ENCODE results near the gene PLCB1. TPM values are rescaled to one million over a fixed set of nuclear protein-coding genes. Genes with fewer than 3 reads are reported as not detected.

PLCB1 gene
- total RNA-seq, 4 donors from 2014 or later: 13.5 to 110 (median 30.4) TPM

- no peak for TF ChIP-seq POLR2A (IDR thresholded peaks at IDR 0.05)
- no peak for TF ChIP-seq CTCF (IDR thresholded peaks at IDR 0.05)
- H3K4me1 ChIP-seq: no peaks in the 10 kb centered on the region
- DNase-seq: no peak
- H3K27me3 ChIP-seq: no peaks in the 10 kb centered on the region
- no peaks in the 10 kb centered on the region for H3K9me3 ChIP-seq
- no peaks in the 10 kb centered on the region for H3K36me3 ChIP-seq
- intact Hi-C loops (cut with DNase I; ENCODE audit: low total_unique reads): no loop called here
- H3K27ac ChIP-seq: no peak overlapping the region
- H3K4me3 ChIP-seq: no peak overlapping the region
Observed at GRCh38 chr20:8526610-8527009, 394.5 kb downstream of the PLCB1 start.

DNA sequence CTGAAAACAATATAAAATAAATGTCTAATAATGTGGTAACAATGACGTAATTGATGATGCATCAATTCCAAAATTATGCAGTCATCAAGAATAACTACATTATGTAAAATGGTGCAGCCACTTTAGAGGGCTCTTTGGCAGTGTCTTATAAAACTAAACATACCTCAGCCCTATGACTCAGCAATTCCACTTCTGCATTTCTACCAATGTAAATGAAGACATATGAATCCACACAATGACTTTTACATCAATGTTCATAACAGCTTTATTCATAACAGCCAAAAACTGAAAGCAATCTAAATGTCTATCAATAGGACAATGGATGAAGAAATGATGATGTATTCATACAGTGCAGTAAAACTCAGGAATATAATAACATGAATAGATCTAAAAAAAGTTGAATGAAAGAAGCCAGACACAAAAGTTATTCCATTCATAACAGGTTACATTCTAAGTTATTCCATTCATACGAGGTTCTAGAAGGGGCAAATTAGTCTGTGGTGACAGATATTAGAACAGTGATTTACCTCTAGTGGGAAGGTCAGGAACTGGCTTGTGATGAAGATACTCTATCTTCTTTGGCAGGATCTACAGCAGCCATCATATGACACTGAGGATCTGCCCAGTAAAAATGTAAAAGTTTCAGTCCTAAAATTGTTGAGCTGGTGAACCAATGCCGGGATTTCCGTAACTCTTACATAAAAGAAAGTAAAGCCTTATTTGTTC lies 396.1 kb downstream of the PLCB1 start:
- no peak for DNase-seq
- intact Hi-C loops (cut with DNase I; ENCODE audit: low total_unique reads): no loop called here
- no peaks in the 10 kb centered on the region for H3K27me3 ChIP-seq
- TF ChIP-seq POLR2A (IDR thresholded peaks at IDR 0.05) (no peak), CTCF (IDR thresholded peaks at IDR 0.05) (no peak)
- H3K27ac ChIP-seq: no peak overlapping the region
- H3K36me3 ChIP-seq: no peaks in the 10 kb centered on the region
- no peaks in the 10 kb centered on the region for H3K9me3 ChIP-seq
- no peak overlapping the region for H3K4me3 ChIP-seq
- no peaks in the 10 kb centered on the region for H3K4me1 ChIP-seq

DNA sequence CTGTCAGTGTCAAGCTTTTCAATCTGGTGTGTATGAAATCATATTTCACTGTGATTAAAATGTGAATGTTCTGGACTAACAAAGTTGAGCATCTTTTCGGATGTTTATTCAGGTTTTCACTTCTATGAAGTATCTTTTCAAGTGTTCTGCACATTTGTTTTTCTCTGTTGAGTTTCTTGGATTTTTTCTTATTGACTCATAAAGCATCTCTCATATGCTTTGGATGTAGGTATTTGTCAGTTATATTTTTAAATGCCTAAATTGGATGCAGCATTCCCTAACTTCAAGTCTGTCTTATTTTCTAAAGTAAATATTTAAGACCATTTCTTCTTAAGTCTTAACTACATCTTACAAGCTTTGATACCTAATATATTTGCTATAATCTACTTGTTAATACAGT lies 398.0 kb downstream of the PLCB1 start:
- H3K27me3 ChIP-seq: no peaks in the 10 kb centered on the region
- no peak overlapping the region for H3K27ac ChIP-seq
- TF ChIP-seq CTCF (IDR thresholded peaks at IDR 0.05) (no peak), POLR2A (IDR thresholded peaks at IDR 0.05) (no peak)
- DNase-seq: no peak
- H3K36me3 ChIP-seq: no peaks in the 10 kb centered on the region
- no peaks in the 10 kb centered on the region for H3K9me3 ChIP-seq
- H3K4me1 ChIP-seq: no peaks in the 10 kb centered on the region
- intact Hi-C loops (cut with DNase I; ENCODE audit: low total_unique reads): no loop called here
- H3K4me3 ChIP-seq: no peak overlapping the region

GRCh38 chr20:8532169-8532568 lies 400.1 kb downstream of the PLCB1 start:
- H3K27me3 ChIP-seq: no peaks in the 10 kb centered on the region
- intact Hi-C loops (cut with DNase I; ENCODE audit: low total_unique reads): no loop called here
- DNase-seq: no peak
- no peak overlapping the region for H3K4me3 ChIP-seq
- no peak overlapping the region for H3K27ac ChIP-seq
- TF ChIP-seq POLR2A (IDR thresholded peaks at IDR 0.05): no peak
- no peak for TF ChIP-seq CTCF (IDR thresholded peaks at IDR 0.05)
- no peaks in the 10 kb centered on the region for H3K4me1 ChIP-seq
- no peaks in the 10 kb centered on the region for H3K9me3 ChIP-seq
- H3K36me3 ChIP-seq: no peaks in the 10 kb centered on the region

DNA sequence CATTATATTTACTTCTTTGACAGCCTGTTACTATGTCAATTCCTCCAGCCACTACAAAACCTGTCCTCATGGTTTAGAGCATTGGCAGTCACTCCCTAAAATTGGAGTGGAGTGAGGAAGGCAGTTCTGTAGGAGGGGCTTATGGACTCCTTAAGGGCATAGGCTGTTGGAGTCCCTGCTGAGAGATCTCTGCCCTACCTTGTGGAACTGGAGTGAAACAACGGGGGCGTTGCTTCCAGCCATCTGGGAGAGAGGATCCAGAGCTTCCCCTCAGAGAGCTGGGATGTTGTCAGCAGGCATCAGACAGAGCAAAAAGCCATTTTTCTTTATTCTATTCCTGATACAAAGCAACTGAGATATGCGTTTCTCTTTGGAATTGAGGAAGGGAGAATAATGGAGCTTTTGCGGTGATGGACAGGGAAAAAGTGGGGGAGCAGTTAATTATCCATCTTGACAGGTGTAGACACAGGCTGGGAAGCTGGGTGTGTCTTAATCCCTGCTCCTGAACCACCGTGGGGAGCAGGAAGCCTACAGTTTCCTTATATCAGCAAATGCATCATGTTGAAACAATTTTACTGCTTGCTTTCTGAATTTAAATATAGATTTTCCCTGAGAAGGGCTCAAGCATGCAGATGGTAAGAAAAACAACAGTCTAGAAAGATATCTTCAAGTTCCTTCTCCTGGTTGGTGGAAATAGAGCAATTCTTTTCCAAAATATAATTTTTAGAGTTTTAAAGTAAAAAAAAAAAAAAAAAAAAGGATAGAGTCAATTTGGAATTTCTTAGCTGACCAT lies 402.5 kb downstream of the PLCB1 start:
- Histone ChIP-seq H3K4me1 (no peaks in the 10 kb centered on the region), H3K27ac (no peak overlapping the region), H3K36me3 (no peaks in the 10 kb centered on the region), H3K4me3 (no peak overlapping the region), H3K9me3 (no peaks in the 10 kb centered on the region), H3K27me3 (no peaks in the 10 kb centered on the region)
- DNase-seq: no peak
- no peak for TF ChIP-seq CTCF (IDR thresholded peaks at IDR 0.05)
- TF ChIP-seq POLR2A (IDR thresholded peaks at IDR 0.05): no peak
- intact Hi-C loops (cut with DNase I; ENCODE audit: low total_unique reads): no loop called here

Measured in uterus (tissue), 4 donors.